Measurements from ENCODE around the gene GALNT17.

The GALNT17 gene

DNA sequence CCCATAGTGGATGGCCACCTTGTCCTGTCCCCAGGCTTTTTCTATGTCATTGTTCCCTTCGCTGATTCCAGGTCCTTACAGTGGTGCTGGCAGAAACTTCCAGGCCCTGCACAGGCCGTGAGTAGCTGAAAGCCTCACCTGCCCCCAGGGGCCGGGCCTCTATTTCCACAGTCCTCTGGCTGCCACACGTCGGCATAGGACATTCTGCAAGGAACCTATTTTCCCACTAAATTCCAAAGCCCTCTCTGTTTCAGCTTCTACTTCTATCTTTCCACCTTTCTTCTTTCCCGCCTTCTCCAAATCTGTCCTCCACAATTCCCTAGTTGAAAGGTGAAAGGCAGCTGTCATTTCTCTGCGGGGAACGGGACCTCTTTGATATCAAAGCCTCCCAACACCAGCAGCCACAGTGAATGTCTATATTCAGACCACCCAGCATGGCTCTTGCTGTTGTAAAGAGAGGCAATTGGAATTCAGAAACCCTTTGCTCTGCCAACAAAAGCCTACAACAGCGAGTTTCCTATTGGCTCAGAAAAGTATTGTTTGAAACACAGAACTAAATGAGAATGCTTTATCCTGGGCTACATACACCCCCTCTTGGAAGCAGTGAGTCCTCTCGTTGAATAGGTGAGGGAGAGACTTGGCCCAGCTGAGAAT lies 607.7 kb downstream of the GALNT17 start:
- DNase-seq (ENCODE audit: low read depth, low spot score) = no peak
- TF ChIP-seq EZH2 (IDR thresholded peaks at IDR 0.05) = no peak
- TF ChIP-seq POLR2AphosphoS5 (IDR thresholded peaks at IDR 0.05; ENCODE audit: borderline replicate concordance, low read depth, low read length) = no peak
- TF ChIP-seq FOXP2 (optimal IDR thresholded peaks at IDR 0.05; ENCODE audit: control extremely low read depth, extremely low read length, insufficient read depth) = no peak
- H3K4me3 ChIP-seq = no peak overlapping the region
- no peaks in the 10 kb centered on the region for H3K9me3 ChIP-seq (ENCODE audit: low read depth, low read length)
- H3K27ac ChIP-seq = 0 out of 2 replicates have a peak overlapping the region, but pooled peaks have one; percentile 21
- H3K36me3 ChIP-seq (ENCODE audit: insufficient read depth, low read length) = no peaks in the 10 kb centered on the region
- no peak overlapping the region for H3K9ac ChIP-seq (ENCODE audit: insufficient read length)

DNA sequence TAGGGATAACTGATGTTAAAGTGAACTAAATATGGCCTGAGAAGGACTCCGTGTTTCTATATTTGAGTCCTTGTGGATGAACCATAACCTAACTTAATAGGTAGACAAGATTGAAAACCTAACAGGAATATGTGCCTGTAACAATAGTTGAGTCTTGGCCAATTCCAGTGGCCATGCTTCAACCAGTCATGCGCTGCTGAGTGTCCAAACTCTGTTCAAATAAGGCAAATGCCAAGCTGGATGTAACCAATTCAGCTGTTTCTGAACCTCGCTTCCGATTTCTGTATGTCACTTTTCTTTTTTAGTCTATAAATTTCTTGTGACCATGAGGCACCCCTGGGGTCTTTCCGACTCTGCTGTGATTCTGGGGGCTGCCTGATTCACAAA lies 608.2 kb downstream of the GALNT17 start:
- DNase-seq (ENCODE audit: low read depth, low spot score) = no peak
- Histone ChIP-seq H3K9me3 (ENCODE audit: low read depth, low read length) (no peaks in the 10 kb centered on the region), H3K27ac (no peak overlapping the region), H3K36me3 (ENCODE audit: insufficient read depth, low read length) (no peaks in the 10 kb centered on the region), H3K4me3 (no peak overlapping the region), H3K9ac (ENCODE audit: insufficient read length) (no peak overlapping the region)
- TF ChIP-seq FOXP2 (optimal IDR thresholded peaks at IDR 0.05; ENCODE audit: control extremely low read depth, extremely low read length, insufficient read depth) = no peak

DNA sequence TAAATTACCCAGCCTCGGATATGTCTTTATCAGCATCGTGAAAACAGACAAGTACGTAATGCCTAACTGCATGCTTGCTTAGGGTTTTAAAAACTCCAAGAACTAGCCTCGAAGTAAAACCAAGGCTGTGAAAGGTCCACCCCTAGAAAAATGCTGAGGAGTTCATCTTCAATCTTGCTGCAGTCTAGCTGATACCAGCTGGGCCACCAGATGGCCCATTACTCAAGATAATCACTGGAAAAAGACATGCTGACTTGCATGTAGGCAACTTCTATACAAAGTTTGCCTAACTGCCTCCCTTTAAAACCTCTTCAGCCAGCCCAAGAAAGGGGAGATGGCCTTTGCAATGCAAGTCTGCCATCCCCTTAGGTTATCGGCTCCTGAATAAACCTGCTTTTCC lies 614.1 kb downstream of the GALNT17 start:
- H3K9ac ChIP-seq (ENCODE audit: insufficient read length) = no peak overlapping the region
- no peak overlapping the region for H3K4me3 ChIP-seq
- no peak for TF ChIP-seq FOXP2 (optimal IDR thresholded peaks at IDR 0.05; ENCODE audit: control extremely low read depth, extremely low read length, insufficient read depth)
- no peak for TF ChIP-seq EZH2 (IDR thresholded peaks at IDR 0.05)
- no peak for TF ChIP-seq POLR2AphosphoS5 (IDR thresholded peaks at IDR 0.05; ENCODE audit: borderline replicate concordance, low read depth, low read length)
- H3K9me3 ChIP-seq (ENCODE audit: low read depth, low read length) = no peaks in the 10 kb centered on the region
- H3K36me3 ChIP-seq (ENCODE audit: insufficient read depth, low read length) = no peaks in the 10 kb centered on the region
- H3K27ac ChIP-seq = no peak overlapping the region
- no peak for DNase-seq (ENCODE audit: low read depth, low spot score)

DNA sequence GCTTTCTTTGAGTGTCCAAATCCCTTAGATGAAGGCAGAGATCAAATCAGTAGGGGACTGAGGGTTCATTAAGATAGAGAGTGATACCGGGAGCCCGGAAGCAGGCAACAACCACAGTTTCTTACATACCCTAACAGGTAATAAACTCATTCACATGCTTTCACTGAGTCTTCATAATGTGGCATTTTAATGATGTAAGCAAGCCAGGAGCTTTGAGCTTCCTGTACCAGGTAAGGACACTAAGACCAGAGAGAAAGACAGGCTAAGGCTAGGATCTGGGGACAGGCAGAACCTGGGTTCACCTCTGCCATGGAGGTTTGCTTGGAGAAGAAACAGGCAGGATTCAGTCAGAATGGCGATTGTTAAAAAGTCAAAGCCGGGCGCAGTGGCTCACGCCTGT lies 618.3 kb downstream of the GALNT17 start:
- no peak overlapping the region for H3K4me3 ChIP-seq
- DNase-seq (ENCODE audit: low read depth, low spot score) = no peak
- H3K9me3 ChIP-seq (ENCODE audit: low read depth, low read length) = no peaks in the 10 kb centered on the region

DNA sequence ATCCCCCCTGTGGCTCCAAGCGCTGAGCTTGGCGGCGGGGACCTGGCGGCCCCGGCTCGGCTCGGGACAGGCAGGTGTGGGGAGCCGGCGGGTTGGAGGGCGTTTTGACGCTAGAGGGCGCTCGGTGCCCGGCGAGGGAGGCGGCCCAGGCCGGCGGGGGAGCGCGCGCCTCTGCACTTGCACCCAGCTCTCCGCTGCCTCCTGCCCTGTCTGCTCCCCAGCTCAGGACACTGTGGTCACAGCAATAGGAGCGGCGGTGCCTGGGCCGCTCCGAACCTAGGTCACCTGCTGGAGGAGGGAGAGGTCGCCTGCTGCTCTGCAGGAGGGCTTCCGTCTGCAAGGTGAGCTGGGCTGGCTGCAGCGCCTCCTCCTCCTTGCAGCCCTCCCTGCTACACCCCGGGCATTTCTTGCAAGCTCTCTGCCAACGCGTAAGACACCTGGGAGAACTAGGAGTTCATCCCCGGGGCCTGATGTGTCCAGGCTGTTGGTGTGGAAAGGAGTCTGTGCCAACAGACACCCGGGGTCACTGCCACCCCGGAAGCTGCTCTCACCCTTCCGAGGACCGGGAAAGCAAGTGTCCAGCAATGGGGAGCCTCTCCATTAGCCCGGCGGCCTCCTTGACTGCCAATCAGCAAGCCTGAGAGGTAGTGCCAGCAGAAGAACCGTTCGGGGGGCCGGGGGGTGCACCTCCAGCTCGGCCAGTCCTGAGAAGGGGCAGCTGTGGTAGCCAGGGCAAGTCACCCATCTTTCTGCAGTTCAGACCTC lies 620.4 kb downstream of the GALNT17 start:
- DNase-seq (ENCODE audit: low read depth, low spot score) = no peak
- no peaks in the 10 kb centered on the region for H3K36me3 ChIP-seq (ENCODE audit: insufficient read depth, low read length)

More for the DNA sequence above, 618.3 kb downstream of the GALNT17 start:
- no peak for TF ChIP-seq POLR2AphosphoS5 (IDR thresholded peaks at IDR 0.05; ENCODE audit: borderline replicate concordance, low read depth, low read length)
- no peak for TF ChIP-seq FOXP2 (optimal IDR thresholded peaks at IDR 0.05; ENCODE audit: control extremely low read depth, extremely low read length, insufficient read depth)
- TF ChIP-seq EZH2 (IDR thresholded peaks at IDR 0.05) = no peak
- no peak overlapping the region for H3K27ac ChIP-seq
- H3K36me3 ChIP-seq (ENCODE audit: insufficient read depth, low read length) = no peaks in the 10 kb centered on the region
- no peak overlapping the region for H3K9ac ChIP-seq (ENCODE audit: insufficient read length)

DNA sequence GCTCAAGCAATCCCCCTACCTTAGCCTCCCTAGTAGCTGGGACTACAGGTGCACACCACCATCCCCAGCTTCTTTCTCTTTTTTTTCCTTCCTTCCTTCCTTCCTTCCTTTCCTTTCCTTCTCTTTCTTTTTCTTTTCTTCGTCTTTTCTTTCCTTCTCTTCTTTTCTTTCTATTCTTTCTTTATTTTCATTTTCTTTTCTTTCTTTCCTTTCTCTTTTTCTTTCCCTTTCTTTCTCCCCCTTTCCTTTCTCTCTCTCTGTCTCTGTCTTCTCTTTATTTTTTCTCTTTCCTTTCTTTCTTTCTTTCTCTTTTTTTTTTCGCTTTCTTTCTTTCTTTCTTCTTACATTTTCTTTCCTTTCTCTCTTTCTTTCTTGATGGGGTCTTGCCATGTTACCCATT lies 621.3 kb downstream of the GALNT17 start:
- Histone ChIP-seq H3K9ac (ENCODE audit: insufficient read length) (no peak overlapping the region), H3K27ac (no peak overlapping the region), H3K4me3 (no peak overlapping the region), H3K9me3 (ENCODE audit: low read depth, low read length) (peaks cover 3% of the 10 kb centered on the region; the same call in 1 of the 2 replicates), H3K36me3 (ENCODE audit: insufficient read depth, low read length) (no peaks in the 10 kb centered on the region)
- no peak for DNase-seq (ENCODE audit: low read depth, low spot score)
- TF ChIP-seq EZH2 (IDR thresholded peaks at IDR 0.05) (no peak), POLR2AphosphoS5 (IDR thresholded peaks at IDR 0.05; ENCODE audit: borderline replicate concordance, low read depth, low read length) (no peak), FOXP2 (optimal IDR thresholded peaks at IDR 0.05; ENCODE audit: control extremely low read depth, extremely low read length, insufficient read depth) (no peak)

More for the DNA sequence above, 620.4 kb downstream of the GALNT17 start:
- H3K9me3 ChIP-seq (ENCODE audit: low read depth, low read length) = peaks cover 3% of the 10 kb centered on the region; the same call in 1 of the 2 replicates
- no peak overlapping the region for H3K27ac ChIP-seq
- no peak overlapping the region for H3K4me3 ChIP-seq
- no peak overlapping the region for H3K9ac ChIP-seq (ENCODE audit: insufficient read length)
- TF ChIP-seq FOXP2 (optimal IDR thresholded peaks at IDR 0.05; ENCODE audit: control extremely low read depth, extremely low read length, insufficient read depth) (peak; percentile 26), POLR2AphosphoS5 (IDR thresholded peaks at IDR 0.05; ENCODE audit: borderline replicate concordance, low read depth, low read length) (no peak)

DNA sequence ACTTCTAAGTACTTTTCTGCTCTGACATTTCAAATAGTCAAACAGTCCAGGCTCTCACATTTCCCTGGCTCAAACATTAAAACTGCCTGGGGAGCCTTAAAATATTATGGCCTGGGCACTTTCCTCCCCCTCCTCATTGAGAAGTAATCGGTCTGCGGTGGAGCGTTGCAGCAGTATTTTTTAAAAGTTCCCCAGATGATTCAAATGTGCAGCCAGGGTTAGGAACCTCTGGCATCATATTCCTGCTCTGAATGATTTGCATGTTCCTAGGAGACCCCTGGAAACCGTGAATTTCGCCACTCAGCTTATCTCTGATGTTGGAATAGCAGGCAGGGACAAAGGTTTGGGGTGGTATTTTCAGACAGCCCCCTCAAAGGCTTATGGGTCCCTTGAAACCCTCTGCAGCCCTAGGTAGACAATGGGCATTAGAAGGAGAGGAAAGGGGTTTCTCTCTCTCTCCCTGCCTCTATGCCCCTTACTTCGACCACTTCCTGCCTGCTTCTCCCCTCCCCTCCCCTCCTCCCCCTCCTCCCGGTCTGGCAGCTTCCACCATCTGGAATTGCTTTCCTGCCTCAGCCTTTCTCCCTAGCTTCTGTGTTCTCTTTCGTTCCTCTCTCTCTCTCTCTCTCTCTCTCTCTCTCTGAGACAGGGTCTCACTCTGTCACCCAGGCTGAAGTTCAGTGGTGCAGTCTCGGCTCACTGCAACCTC lies 622.2 kb downstream of the GALNT17 start:
- Histone ChIP-seq H3K36me3 (ENCODE audit: insufficient read depth, low read length) (no peaks in the 10 kb centered on the region), H3K9me3 (ENCODE audit: low read depth, low read length) (peaks cover 3% of the 10 kb centered on the region; the same call in 1 of the 2 replicates), H3K4me3 (no peak overlapping the region), H3K27ac (no peak overlapping the region), H3K9ac (ENCODE audit: insufficient read length) (no peak overlapping the region)
- DNase-seq (ENCODE audit: low read depth, low spot score) = no peak
- no peak for TF ChIP-seq FOXP2 (optimal IDR thresholded peaks at IDR 0.05; ENCODE audit: control extremely low read depth, extremely low read length, insufficient read depth)
- TF ChIP-seq EZH2 (IDR thresholded peaks at IDR 0.05) = no peak
- no peak for TF ChIP-seq POLR2AphosphoS5 (IDR thresholded peaks at IDR 0.05; ENCODE audit: borderline replicate concordance, low read depth, low read length)

DNA sequence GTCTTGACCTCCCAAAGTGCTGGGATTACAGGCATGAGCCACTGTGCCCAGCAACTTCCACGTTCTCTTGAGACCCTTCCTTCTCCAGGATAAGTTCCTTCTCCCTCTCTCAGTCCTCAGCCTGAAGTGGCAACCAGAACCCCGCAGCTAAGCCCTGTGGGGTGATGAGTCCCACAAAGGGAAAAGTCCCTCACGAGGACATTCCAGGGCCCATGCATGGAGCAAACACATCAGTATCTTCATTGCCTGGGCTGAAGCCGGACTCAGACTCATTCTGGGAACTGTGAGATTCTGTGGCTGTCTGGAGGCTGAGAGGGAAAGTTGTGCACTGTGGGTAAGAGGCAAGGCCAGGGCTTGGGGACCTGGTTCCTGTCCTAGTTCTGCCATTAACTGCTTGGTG lies 622.9 kb downstream of the GALNT17 start:
- no peak overlapping the region for H3K9ac ChIP-seq (ENCODE audit: insufficient read length)
- H3K9me3 ChIP-seq (ENCODE audit: low read depth, low read length) = peaks cover 3% of the 10 kb centered on the region; the same call in 1 of the 2 replicates
- H3K27ac ChIP-seq = no peak overlapping the region
- no peaks in the 10 kb centered on the region for H3K36me3 ChIP-seq (ENCODE audit: insufficient read depth, low read length)
- no peak overlapping the region for H3K4me3 ChIP-seq
- TF ChIP-seq POLR2AphosphoS5 (IDR thresholded peaks at IDR 0.05; ENCODE audit: borderline replicate concordance, low read depth, low read length) (no peak), FOXP2 (optimal IDR thresholded peaks at IDR 0.05; ENCODE audit: control extremely low read depth, extremely low read length, insufficient read depth) (no peak), EZH2 (IDR thresholded peaks at IDR 0.05) (no peak)
- no peak for DNase-seq (ENCODE audit: low read depth, low spot score)
